NCI-H2029 treated with DMSO at 0.1 percent for 48 hours (cell line): ENCODE data around the gene CDC34.
"Not testable (repeated sequence)": the region's sequence is repeated elsewhere in the genome, so short reads cannot be mapped to it uniquely, and the experiment has no call there.

ENCODE experiments used
- DNase-seq: peaks from one replicate; lab custom pipeline; 2025; lab: John Stamatoyannopoulos, UW

CDC34 gene

GRCh38 chr19:573519-573825 is 41.9 kb downstream of the CDC34 start:
- no peak for DNase-seq

- DNase-seq, result no peak
Observed at GRCh38 chr19:574658-575526, 43.3 kb downstream of the CDC34 start.

- DNase-seq, result no peak
Observed at GRCh38 chr19:575527-576506, 44.3 kb downstream of the CDC34 start.

GRCh38 chr19:576768-577438 is 45.3 kb downstream of the CDC34 start:
- DNase-seq, result no peak

GRCh38 chr19:577439-578392 is 46.2 kb downstream of the CDC34 start:
- DNase-seq, result no peak

- no peak for DNase-seq
Observed at GRCh38 chr19:579111-579841, 47.7 kb downstream of the CDC34 start.

GRCh38 chr19:579842-580155 is 48.2 kb downstream of the CDC34 start:
- DNase-seq, result no peak

GRCh38 chr19:580274-580835 is 48.8 kb downstream of the CDC34 start:
- DNase-seq, result no peak

GRCh38 chr19:581399-582111 is 50.0 kb downstream of the CDC34 start:
- DNase-seq, result no peak

- DNase-seq, result no peak
Observed at GRCh38 chr19:582497-583197, 51.1 kb downstream of the CDC34 start.

GRCh38 chr19:583198-583967 is 51.8 kb downstream of the CDC34 start:
- no peak for DNase-seq

GRCh38 chr19:583968-584239 is 52.3 kb downstream of the CDC34 start:
- no peak for DNase-seq

- DNase-seq, result no peak
Observed at GRCh38 chr19:584240-585001, 52.9 kb downstream of the CDC34 start.

GRCh38 chr19:585146-585545 is 53.6 kb downstream of the CDC34 start:
- not testable (repeated sequence) for DNase-seq

GRCh38 chr19:585551-586110 is 54.1 kb downstream of the CDC34 start:
- DNase-seq, result no peak

- peak; percentile 69 for DNase-seq
Observed at GRCh38 chr19:588093-588740, 56.7 kb downstream of the CDC34 start.
